OCI-LY3 (cell line): ENCODE measurements around the gene OPCML.

ENCODE experiments used
- EZH2phosphoT487 ChIP-seq: fragments of 200-600 bp; shearing (Covaris generic); IDR thresholded peaks from 2 replicates; pipeline ENCODE4 v1.6.1; 2018; ENCODE audit warnings: antibody characterized with exemption, mixed run types, low read depth
- TF ChIP-seq, protein P1 (sequence below): fragments of 200-600, 300-600 bp; sonication (generic); IDR thresholded peaks from 2 replicates; pipeline ENCODE4 v1.5.1; 2014; ENCODE audit warnings: antibody characterized with exemption, low read length, low read depth

- no peak for TF ChIP-seq EZH2phosphoT487
- TF ChIP-seq, protein P1, sequence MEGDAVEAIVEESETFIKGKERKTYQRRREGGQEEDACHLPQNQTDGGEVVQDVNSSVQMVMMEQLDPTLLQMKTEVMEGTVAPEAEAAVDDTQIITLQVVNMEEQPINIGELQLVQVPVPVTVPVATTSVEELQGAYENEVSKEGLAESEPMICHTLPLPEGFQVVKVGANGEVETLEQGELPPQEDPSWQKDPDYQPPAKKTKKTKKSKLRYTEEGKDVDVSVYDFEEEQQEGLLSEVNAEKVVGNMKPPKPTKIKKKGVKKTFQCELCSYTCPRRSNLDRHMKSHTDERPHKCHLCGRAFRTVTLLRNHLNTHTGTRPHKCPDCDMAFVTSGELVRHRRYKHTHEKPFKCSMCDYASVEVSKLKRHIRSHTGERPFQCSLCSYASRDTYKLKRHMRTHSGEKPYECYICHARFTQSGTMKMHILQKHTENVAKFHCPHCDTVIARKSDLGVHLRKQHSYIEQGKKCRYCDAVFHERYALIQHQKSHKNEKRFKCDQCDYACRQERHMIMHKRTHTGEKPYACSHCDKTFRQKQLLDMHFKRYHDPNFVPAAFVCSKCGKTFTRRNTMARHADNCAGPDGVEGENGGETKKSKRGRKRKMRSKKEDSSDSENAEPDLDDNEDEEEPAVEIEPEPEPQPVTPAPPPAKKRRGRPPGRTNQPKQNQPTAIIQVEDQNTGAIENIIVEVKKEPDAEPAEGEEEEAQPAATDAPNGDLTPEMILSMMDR = no peak
Measured at GRCh38 chr11:132496341-132496740, 1036.0 kb downstream of the OPCML start.
